Vagina (tissue), 2 donors: ENCODE measurements around the gene TMEM170A.

ENCODE experiments used
- CTCF ChIP-seq, 3 experiments: fragments of 450-650 bp in 2 of 3; fragments of 200-600 bp in 1 of 3; sonication (generic) in 1 of 3; IDR thresholded peaks; one replicate each; pipeline ENCODE4 v1.5.1; 2017 to 2019; ENCODE audit warnings: antibody characterized with exemption in 3 of 3, mild to moderate bottlenecking in 2 of 3, moderate library complexity in 2 of 3
- POLR2A ChIP-seq, 2 donors: fragments of 450-650 bp; IDR thresholded peaks; one replicate each; pipeline ENCODE4 v1.6.1; 2017; ENCODE audit warnings: antibody characterized with exemption in 2 of 2, mild to moderate bottlenecking in 2 of 2, moderate library complexity in 2 of 2
- POLR2AphosphoS5 ChIP-seq, 2 donors: sonication (generic); formaldehyde crosslinking; IDR thresholded peaks; one replicate each; pipeline ENCODE4 v1.9.0; 2017; ENCODE audit warnings: antibody characterized with exemption in 2 of 2, mild to moderate bottlenecking in 2 of 2, low read depth in 1 of 2; ENCODE audit not compliant: insufficient read depth in 1 of 2

DNA sequence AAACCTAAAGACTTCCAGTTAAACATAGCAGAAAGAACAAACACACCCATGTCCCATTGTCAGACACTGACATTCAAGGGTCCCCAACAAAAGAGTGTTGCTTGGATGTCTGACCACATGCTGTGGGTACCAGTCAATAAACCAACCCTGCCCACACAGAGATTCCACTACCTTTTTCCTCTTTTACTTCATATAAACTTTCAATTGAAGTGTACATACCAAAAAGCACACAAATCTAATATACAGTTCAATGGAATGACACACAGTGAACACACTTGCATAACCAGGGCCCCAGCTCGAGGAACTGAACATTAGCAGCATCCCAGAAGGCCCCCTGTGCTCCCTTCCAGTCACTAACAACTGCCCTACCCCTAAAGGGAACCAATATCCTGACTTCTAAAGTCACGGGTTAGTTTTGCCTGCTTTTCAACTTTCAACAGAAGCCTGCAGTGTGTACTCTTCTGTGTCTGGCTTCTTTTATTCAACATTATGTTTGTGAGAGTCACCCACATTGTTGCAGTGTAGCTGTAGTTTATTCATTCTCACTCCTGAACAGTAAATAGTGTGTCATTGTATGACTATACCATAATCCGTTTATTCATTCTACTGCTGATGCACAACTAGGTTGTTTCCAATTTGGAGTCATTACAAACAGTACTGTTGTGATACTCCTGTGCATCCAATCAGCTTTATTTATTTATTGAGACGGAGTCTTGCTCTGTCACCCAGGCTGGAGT lies 49.2 kb downstream of the TMEM170A start:
- TF ChIP-seq POLR2A (IDR thresholded peaks at IDR 0.05) (no peak), CTCF (IDR thresholded peaks at IDR 0.05) (no peak), POLR2AphosphoS5 (IDR thresholded peaks at IDR 0.05; ENCODE audit: insufficient read depth in 1 of 2, low read depth in 1 of 2) (no peak)
